ENCODE measurements around the gene HOXC5.

Gene HOXC5

GRCh38 chr12:54022960-54023884 is 9.6 kb upstream of the HOXC5 start:
- DNase-seq, result no peak

GRCh38 chr12:54024127-54024526 is 8.7 kb upstream of the HOXC5 start:
- DNase-seq, result no peak

DNA sequence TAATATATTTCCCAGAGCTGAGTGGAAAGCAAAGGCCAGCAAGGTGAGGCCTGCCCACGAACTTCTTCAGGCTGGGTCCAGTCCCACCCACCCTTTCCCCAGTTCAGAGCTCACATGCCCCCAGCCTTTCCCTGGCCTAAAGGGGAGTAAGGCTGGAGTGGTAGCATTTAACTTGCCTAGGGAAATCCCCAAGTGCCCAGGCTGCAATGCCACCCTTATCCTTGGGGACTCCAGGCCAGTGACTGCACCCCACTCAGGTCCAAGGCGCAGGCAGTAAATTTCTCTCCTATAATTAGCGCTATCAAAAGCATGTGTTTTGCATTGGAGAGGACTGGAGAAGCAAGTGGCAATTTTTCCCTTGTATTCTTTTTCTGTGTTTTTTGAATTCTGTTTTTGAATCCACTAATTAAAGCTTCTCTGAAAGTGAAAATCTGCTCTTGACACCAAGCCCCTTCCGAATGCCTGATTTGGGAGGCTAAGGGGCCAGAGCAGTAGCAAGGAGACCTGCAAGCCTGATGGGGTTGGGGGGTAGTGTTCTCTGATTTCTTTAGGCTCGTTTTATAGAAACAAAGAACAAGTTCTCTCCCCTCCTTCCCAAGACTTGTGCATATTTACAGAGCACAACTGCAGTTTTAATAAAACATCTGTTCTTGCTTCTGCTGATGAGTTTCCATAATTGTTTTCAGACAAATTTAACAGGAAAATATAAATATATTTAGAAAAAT is 8.1 kb upstream of the HOXC5 start:
- DNase-seq, result no peak

- DNase-seq, result no peak
Measured at GRCh38 chr12:54025499-54026405, 7.1 kb upstream of the HOXC5 start.

- DNase-seq, result no peak
Measured at GRCh38 chr12:54026640-54027441, 6.0 kb upstream of the HOXC5 start.

DNA sequence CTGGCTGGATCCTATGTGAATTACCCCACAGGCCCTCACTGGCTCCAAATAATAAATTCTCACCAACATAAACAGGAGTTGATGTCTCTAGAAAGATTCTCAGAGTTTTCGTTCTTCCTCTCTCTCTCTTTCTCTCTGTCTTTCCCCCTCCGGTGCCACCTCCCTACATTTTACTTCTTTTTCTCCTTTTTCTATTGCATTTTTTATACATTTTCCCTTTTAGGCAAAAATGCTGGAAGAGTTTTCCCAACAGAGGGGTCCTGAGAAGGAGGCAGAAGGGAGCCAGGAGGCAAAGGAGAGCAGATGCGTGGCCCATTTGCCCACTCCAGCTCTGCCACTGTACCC is 5.4 kb upstream of the HOXC5 start:
- DNase-seq, result no peak

DNA sequence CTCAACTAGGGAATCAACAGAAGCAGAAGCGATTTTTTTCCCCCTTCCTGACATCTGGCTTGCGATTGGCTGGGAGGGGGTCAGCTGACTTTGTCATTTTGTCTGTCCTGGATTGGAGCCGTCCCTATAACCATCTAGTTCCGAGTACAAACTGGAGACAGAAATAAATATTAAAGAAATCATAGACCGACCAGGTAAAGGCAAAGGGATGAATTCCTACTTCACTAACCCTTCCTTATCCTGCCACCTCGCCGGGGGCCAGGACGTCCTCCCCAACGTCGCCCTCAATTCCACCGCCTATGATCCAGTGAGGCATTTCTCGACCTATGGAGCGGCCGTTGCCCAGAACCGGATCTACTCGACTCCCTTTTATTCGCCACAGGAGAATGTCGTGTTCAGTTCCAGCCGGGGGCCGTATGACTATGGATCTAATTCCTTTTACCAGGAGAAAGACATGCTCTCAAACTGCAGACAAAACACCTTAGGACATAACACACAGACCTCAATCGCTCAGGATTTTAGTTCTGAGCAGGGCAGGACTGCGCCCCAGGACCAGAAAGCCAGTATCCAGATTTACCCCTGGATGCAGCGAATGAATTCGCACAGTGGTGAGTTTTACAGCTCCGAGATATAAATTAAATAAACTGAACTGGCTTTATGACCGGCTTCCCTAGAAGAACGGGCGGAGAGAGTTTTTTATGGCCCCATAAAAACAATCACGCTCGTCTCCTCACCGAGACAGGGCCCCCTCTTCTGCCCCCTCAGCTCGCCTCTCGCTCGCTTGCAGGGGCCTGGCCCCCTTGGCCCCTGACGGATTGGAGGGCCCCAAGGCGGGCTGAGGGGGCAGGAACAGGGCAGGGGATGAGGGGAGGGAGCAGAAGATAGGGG is 4.3 kb upstream of the HOXC5 start, which contains the start of gene HOXC6:
HOXC6 (plus strand) TSS at position 127 of the 888 bp plus-strand sequence; CDS start at position 209, 82 bp downstream.
- DNase-seq, result no peak

GRCh38 chr12:54029529-54030441 is 3.1 kb upstream of the HOXC5 start:
- no peak for DNase-seq

GRCh38 chr12:54030442-54030801 is 2.4 kb upstream of the HOXC5 start:
- no peak for DNase-seq

- DNase-seq, result no peak
Measured at GRCh38 chr12:54030889-54031471, 1.9 kb upstream of the HOXC5 start.

DNA sequence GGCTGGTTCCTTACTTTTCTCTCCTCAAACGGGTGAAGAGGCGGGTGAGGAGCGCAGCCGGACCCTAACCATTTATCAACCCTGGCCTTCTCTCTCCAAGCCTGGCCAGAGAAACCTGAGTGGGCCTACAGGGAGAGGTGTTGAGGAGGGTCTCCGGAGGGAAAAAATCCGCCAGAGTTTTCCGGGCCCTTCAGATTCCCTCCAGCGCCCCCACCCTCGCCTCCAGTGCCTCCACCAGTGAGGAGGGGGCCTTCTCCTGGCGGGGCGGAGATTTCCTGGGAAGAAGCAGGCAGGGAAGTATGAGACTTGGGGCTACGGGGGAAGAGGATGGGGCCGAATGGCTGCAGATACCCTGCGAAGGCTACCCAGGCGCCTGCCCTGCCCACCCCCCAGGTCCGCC is 1.4 kb upstream of the HOXC5 start:
- DNase-seq, result no peak

- DNase-seq, result no peak
Measured at GRCh38 chr12:54032086-54032619, 697 bp upstream of the HOXC5 start.

DNA sequence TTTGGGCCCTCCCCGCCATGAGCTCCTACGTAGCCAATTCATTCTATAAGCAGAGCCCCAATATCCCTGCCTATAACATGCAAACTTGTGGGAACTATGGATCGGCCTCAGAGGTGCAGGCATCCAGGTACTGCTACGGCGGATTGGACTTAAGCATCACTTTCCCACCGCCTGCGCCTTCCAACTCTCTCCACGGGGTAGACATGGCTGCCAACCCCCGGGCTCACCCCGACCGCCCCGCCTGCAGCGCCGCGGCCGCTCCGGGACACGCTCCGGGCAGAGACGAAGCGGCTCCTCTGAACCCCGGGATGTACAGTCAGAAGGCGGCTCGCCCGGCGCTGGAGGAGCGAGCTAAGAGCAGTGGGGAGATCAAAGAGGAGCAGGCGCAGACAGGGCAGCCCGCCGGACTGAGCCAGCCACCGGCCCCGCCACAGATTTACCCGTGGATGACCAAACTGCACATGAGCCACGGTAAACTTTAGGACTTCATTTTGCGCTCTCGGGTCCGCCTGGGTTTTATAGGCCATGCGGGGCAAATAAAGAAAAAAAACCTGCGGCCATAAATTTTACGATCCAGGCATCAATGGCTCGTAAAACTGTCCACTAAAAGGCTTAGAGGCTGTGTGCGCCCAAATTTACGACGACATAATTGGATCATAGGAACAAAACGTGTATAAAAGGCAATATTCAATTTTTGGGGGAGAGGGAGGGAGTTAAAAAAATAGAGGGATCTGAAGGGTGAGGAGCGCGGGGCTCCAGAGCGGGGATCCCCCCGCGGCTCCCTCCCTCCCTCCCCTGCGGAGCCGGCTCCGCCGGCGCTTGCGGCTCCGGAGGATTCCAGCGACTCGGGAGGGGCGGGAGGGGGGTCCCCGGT is 493 bp downstream of the HOXC5 start:
- DNase-seq, result no peak

DNA sequence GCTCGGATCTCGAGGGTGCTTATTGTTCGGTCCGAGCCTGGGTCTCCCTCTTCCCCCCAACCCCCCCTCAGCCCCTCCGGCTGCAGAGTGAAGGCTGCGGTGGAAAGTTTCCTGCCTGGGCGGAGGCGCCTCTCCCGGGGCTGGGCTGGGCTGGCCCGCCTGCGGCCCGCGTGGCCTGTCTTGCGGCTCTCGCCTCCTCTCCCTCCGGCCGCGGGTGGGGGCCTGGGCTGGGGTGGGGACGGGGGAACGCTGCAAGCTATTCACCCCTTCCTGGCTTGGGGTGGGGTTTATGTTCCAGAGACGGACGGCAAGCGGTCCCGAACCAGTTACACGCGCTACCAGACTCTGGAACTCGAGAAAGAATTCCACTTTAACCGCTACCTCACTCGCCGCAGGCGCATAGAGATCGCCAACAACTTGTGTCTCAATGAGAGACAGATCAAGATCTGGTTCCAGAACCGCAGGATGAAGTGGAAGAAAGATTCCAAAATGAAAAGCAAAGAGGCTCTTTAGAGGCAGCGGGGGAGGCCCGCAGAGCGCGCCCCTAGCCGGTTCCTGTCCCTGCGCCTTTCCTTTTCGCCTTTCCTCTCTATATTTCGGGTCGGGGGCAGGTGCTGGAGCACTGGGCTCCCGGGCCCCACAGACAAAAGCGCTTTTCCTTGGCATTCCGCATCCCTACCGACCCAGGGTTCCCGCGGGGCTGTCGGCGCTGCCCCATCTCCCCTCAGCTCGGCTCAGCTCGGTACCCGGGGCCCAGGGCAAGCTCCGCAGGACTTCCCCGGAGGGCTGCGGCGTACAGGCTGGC is 1.3 kb downstream of the HOXC5 start:
- DNase-seq, result no peak

DNA sequence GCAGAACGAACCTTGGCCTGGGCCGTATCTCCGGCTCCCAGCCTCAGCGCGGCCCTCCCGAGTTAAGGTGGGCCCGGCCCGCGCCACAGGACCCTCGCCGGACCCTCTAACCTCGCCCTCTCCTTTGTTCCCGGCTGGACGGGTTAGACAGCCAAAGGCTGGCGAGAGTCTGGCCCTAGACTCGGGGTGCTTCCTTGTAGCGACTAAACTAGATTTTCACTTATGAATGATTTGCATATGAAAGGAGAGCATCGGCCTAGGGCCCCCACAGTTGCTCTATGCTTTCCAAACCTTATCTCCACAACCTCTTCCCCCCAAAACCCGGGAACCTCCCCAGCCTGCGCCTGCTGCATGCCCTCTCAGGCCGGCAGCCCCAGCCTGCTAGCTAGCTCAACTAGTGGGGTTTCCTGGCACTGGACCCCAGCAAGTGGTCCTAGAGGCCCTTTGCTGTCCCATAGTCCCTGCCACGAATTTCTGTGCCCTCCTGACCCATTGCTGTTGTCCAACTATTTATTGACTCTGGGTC is 2.0 kb downstream of the HOXC5 start:
- no peak for DNase-seq

DNA sequence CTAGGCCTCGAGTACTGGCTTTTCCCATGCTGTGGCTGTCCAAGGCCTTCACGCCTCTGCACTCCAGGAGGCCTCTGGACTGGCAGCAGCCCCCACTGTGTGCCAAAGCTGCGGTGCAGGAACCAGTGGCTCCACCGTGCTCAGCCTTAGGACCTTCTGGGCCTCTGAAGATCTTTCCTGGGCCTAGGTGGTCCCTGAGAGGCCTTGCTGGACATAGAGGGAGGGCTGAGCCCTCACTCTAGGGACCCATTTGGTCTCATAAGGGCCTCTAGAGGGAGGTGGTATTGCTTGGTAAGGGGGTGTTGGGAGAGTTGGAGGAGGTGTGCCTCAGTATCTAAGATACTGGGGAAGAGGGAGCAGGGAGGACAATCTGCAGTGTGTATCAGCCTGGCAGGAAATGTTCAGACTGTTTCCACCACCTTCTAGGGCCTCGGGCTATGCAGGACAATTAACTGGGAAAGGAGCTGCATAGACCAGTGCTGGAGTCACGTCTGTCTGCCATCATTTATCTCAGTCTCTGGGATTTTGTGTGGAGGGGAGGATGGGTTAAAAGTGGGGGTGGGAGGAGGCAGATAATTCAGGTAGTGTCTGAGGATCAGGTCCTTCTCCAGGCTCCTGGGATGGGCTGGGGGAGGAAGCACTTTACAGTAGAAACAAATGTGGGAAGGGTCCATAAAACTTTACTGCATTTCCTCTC is 2.9 kb downstream of the HOXC5 start:
- no peak for DNase-seq

Measured in stimulated activated CD8-positive, alpha-beta memory T cell treated with anti-CD3 and anti-CD28 coated beads, Interleukin-4, amount 100 ng/mL, for 48 hours (primary cell).